GM19023 (cell line): ENCODE results near the gene ADPRH.
"Not testable (repeated sequence)": the region's sequence is repeated elsewhere in the genome, so short reads cannot be mapped to it uniquely, and the experiment has no call there.

Experiments used
- ATAC-seq: cut with Tn5 transposase; IDR thresholded peaks from one replicate; pipeline ENCODE4 v1.9.1; 2021; ENCODE audit warnings: mild to moderate bottlenecking, moderate library complexity; ENCODE audit not compliant: unreplicated experiment

The ADPRH gene

DNA sequence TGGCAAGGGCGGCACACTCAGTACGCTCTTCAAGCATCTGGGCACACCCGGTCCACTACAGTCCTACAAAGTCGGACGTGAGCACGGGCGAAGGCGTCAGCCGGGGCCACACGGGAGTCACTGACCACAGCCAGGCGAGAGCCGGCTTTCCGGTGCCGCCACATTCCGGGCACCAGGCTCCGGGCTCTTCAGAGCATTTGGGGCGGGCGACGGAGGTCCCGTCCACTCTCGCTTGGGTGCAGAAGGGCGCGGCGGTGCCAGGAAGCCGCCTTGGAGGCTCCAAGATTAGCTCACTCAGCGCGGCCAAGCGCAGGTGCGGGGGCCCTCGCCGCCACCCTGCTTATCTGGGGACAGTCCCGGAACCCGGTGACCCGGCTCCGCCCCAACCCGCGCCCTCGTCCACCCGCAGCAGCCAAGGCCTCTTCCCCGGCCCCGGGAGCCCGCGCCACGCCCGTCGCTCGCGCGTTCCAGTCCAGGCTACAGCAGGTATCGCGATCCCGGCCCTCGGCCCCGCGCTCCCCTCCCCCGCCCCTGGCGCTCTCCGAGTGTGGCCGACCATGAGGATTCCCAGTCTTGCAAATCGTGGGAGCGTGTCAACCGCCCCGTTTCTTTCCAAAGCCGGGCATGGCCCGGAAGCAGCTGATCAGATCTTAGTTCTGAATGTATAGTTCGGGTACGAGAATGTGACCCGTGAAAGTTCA is at the start of gene ADPRH:
TSS of gene ADPRH (plus strand) at position 127 of the 701 bp plus-strand sequence. CDS start 2,678 bp downstream, outside the sequence.
- peak; percentile 70 for ATAC-seq

DNA sequence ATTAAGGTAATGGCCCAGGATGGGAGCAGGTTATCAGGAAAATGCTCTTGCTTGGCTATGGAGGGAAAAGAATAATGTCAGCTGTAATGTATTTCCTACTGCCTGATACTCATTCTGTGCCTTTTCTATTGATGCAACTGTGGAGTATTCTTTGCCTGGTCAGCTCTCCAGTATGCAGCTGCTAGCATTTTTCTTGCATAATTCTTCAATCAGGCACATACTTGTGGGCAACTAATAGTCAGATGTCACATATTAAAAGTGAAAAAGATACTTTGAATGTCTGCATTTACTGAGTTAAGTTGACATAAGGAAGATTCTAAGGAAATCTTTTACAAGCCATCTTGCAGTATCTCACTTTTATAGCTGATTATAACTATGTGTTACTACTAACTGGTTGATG is 49.4 kb upstream of the ADPRH start:
- ATAC-seq, result no peak

DNA sequence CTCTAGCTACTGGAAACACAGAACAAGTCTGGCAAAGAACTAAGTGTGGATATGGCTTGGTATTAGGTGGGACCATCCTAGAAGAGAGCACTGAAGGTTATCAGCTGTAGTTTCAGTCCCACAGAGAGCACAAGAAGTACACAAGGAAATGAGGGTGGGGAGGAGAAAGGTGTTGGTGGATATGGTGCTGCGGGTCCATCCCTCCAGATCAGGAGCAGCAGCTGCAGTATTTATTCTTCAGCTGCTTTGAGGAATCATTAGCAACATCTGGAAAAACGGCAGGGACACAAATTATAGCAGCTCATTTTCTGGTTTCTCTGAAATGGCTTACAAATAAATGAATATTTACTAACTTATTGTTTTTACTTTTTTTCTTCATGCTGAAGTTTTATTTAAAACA is 48.8 kb upstream of the ADPRH start:
- ATAC-seq, result no peak

DNA sequence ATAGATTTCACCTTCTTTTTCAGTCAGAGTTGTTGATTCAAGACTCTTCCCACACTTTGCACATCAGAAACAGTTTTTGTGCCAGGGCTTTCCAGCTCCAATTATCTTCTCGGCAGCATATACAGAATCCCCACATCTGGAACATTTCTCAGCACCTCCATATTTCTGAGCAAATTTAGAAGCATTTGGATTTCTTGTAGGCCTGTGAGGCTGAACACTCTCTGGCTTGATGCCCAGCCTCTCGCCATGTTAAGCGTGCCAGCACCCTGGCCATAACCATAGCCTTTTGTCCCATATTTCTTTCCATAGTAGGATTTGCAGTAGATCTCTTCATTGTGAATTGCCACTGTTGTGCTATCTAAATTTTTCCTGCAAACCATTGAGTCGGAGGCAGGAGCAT is 48.1 kb upstream of the ADPRH start:
- ATAC-seq, result no peak

DNA sequence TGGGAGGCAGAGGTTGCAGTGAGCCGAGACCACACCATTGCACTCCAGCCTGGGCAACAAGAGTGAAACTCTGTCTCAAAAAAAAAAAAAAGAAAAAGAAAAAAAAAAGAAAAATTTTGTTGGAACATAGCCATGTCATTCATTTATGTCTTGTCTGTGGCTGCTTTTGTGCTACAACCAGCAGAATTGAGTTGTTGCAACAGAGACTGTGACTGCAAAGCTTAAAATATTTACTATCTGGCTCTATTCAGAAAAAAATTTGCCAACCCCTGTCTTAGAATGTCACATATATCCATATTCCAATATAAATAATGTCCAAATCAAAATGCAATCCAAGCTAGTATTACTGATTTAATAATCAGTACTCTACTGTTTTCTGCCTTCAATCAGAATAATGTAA is 45.0 kb upstream of the ADPRH start:
- no peak for ATAC-seq

DNA sequence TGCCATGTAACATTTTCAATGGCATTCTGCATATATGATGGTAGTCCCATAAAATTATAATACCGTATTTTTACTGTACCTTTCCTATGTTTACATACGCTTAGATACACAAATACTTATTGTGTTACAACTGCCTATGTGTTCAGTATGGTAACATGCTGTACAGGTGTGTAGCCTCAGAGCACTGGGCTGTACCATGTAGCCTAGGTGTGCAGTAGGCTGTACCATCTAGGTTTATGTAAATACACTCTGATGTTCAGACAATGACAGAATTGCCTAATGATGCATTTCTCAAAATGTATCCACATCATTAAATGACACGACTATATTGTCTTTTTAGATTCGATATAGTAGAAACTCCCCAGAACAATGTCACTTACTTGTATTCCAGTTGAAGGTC is 42.5 kb upstream of the ADPRH start:
- no peak for ATAC-seq

DNA sequence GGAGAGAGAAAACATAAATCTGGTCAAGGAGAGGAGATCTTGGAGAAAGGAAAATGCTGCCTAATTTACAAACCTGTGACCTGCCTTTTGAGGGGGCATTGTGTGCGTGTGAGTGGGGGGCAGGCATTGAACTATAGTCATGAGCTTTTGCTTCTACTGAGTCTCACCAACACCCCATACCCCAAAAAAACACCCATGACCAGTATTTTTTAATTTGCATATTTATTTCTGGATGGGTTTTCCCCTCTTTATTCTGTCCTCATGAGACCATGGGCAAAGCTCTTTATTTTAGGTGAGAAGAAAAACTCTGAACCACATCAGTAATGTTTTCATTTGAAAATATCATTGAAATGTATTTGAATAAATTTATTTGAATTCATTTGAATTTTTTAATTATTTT is 40.5 kb upstream of the ADPRH start:
- no peak for ATAC-seq

DNA sequence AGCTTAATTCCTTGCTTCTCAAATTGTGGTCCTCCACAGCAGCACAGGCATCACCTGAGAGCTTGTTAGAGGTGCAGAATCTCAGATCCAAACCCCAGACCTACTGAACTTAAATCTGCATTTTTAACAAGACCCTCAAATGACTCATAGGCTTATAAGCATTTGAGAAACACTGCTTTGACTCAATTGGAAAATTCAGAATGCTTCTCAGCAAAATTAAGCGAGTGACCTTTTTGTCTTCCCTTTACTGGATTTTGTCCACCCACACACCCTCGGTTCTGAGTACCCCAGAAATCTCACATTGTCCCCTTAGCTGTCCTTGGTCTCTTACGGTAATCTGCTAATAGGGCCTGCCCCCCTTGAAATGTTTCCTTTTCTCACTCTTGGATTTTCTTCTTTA is 37.7 kb upstream of the ADPRH start:
- ATAC-seq, result no peak

DNA sequence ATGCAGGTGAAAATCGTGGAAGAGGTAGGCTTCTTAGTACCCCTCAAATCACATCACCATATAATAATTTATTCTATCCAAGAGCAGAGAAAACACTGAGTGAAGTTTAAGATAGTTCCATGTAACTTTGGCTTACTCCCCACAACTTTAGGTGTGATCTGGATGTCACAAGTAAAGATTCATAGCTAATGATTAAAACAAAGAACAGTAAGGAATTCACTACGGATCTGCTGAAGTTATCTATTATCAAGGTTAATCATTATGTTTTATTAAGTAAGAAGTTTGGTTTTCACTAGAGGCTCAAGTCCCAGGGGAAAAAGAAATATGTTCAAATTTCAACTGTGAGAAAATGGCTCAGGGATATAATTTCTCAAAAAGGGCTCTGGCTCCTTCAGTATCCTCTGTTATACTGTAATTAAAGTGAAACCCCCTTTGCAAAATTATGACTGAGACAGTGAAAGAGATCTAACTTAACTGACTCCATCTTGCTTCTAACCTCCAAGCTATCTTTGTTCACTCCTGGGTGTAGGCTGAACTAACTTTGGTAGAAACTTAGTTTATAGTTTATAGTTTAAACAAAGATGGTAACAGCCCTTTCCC is 37.0 kb upstream of the ADPRH start:
- ATAC-seq, result no peak

DNA sequence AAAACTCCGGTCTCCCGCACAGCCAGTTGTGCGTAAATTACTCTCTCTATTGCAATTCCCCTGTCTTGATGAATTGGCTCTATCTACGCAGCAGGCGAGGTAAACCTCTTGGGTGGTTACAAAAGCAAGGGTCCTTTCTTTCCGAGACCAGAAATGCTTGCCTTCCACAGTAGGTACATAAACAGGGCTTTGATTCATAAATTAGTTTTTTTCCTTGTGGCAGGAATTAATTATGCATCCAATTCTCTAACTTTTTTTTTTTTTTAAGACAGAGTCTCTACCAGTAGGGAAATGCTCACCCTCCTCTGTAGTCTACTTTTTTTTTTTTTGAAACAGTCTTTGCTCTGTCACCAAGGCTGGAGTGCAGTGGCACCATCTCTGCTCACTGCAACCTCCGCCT is 36.1 kb upstream of the ADPRH start:
- no peak for ATAC-seq

DNA sequence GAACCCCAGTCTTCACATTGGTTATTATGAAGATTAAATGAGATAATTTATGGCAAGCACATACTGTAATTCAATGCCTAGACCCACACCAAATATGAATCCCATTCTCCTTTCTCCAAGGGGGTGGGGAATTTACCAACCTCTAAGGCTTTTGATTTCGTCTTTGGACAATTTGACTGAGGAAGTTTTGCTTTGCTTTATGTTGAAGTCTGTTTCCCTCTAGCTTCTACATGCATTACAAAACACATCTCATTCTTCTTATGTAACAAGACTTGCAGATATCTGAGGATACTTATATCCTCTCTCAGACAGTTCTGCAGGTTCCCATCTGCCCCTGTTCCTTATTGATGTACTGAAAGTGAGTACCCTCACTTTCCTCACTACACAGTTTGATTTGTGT is 32.1 kb upstream of the ADPRH start:
- no peak for ATAC-seq

DNA sequence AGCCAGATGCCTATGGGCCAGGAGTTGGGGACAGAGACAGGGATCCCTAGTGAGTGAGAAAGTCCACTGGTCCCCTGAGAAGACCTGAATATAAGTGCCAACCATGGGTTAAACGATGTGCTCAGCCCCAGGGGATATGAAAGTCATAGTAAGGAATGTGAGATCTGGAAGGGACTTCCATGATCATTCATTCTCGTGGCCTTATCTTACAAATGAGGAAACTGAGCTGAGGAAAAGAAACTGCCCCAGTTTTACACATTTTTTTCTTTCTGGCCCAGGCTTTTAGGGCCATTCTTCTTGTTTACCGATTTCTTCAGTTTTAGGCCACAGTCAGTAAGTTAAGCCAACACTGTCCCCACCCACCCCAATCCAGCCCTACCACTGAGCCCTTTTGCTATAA is 31.0 kb upstream of the ADPRH start:
- no peak for ATAC-seq

DNA sequence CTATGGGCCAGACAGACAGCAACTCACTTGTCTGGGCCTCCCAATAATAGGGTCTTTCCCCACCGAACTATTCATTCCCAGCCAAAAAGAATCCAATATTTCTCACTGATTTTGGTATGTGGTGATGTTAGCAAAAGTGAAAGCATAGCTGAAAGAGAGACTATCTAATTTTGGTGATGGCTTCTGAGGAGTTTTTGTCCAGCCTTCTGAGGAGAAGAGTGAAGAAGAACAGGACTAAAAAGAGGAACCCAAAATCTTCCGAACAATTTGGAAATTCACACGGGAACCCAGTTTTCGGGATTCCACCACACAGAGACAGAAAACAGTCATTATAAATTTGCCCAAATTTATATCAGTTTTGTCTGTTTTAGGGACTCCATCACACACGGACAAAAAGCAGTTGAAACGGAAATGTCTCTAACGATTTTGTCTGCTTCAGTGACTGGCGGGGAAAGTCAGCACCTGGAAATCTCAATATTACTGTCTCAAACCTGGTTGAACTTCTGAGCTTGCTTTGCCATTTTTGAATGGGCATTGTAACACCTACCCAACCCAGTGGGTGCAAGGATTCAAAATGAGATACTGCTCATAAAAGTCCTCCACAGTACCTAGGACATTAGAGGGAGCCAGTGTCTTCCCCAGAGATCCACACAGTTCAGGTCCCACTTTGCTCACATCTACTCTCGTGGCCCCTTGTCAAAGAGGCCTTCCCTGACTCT is 28.9 kb upstream of the ADPRH start:
- ATAC-seq, result no peak

DNA sequence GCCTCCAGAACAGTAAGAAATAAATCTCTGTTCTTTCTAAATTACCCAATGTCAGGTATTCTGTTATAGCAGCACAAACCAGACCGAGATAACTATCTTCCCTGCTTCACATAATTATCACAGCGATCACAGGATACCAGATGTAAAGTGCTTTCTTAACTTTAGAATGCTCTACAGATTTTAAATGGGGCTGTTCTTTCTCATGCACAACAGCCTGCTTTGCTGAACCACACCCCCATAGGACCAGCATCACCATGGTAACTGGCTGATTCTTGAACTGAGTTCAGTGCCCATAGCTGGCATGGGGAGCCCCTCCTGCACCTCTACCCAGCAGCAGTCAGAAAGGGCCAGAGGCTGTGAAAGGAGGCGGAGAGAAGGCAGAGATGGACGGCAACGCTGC is 27.7 kb upstream of the ADPRH start:
- ATAC-seq, result no peak

DNA sequence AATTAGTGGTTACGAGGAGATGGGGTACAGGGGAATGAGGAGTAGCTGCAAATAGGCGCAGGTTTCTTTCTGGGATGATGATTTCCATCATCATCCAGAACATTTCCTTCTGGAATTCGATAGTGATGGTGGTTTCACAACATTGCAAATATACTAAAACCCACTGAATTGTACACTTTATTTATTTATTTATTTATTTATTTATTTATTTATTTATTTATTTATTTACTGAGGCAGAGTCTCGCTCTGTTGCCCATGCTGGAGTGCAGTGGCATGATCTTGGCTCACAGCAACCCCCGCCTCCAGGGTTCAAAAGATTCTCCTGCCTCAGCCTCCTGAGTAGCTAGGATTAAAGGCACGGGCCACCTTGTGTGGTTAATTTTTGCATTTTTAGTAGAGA is 26.4 kb upstream of the ADPRH start:
- ATAC-seq, result not testable (repeated sequence)

DNA sequence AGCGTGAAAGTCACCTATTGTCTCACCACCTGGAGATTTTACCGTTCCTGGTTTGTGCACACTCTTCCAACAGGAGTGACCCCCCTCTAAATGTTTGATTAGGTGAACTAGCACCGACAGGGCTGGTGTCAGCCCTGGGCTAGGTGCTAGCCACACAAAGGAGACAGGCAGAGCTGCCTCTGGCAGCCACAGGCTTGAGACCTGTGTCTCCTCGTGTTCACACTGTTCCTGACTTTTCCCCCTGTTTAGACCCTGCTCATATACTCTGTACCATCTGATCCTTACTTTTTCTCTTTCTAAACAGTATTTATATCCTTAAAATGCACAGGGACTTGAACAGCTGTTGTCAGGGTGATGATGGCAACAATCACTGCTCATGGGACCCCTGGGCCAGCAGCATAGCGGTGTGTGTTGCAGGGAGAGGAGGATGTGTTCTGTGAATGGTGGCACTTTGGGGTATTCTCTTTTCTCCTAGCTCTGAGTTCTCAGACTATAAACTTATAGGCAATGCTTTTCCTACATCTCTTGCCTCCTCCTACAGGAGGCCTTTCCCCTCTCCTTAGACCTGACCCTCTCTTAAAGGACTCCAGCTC is 25.4 kb upstream of the ADPRH start:
- no peak for ATAC-seq

DNA sequence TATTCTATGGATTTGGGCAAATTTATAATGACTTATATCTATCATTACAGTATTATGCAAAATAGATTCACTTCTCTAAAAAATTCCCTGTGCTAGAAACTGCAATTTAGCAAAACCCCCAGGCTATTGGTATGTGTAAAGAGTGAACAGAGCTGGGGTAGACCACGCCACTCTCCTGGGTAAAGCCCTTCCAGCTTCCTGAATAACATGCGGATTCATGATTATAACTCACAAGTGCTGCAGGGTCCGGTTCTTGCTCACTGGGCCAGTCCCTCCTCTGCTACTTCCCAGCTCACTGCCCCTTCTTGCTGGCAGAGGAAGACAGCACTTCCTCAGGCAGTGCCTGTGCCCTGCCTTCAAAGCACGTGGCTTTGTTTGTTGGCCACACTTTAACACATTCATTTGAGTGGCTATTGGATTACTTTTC is 24.0 kb upstream of the ADPRH start:
- no peak for ATAC-seq

DNA sequence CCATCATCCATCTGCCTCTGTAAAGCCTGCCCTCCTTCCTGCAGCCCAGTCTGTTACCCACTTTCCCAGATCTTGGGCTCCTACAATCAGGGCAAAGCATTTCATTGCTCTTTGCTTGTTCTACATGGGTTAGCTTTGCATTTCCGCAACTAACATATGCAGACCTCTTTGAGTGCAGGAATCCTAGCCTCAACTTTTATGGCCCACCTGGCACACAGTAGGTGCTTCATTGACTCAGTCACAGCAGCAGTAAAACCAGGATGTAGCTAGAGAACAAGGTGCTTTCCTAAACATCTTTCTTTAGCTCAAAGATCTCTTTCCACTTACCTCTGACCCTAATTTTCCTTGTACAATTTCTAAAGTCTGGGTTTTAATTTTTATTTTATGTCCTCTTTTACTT is 23.4 kb upstream of the ADPRH start:
- no peak for ATAC-seq

DNA sequence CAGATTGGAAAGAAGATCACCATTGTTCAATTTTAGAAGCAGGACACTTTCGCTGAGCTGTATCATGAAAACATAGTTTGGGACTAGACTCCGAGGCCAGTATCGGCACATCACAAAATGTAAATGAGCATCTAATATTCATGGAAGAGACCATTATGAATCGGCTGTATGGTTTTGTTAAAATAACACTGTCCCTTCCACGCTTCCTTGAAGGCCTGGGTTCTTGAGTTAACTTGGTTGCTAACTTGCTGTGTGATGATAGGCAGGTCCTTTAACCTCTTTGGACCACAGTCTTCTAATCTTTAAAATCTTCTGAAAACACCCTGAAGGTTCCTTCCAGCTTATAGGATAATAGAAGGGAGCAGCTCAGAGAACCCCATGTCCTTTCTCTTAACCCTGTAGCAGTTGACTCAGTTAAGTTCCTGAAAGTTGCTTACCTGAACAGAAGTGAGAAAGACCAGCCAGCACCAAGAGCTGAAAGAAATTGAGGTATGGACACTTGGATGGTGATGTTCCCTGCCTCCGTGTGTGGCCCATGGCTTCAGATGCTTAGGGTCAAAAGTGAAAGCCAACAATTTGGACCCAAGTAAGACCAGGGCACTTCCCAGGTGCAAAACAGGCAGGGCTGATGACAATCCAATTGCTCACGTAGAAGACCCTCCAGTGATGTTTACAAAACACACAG is 22.0 kb upstream of the ADPRH start:
- no peak for ATAC-seq

DNA sequence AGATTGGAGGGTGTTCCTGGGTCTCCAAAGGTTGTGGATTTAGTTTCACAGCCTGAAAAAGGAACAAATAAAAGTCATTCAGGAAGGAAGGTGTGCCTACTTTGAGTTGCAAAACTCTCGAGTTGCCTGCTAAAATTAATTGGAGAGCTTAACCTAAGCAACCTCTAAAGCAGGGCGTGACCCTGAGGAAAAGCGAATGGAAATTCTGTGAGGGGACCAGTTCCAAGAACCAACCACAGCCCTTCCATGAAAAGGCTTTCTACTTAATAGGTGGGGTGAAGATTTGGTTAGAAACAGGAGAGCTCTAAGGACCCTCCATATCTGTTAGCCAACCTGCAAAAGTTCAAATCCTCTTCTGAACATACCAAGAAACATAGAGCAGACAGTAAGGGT is 21.4 kb upstream of the ADPRH start:
- no peak for ATAC-seq

DNA sequence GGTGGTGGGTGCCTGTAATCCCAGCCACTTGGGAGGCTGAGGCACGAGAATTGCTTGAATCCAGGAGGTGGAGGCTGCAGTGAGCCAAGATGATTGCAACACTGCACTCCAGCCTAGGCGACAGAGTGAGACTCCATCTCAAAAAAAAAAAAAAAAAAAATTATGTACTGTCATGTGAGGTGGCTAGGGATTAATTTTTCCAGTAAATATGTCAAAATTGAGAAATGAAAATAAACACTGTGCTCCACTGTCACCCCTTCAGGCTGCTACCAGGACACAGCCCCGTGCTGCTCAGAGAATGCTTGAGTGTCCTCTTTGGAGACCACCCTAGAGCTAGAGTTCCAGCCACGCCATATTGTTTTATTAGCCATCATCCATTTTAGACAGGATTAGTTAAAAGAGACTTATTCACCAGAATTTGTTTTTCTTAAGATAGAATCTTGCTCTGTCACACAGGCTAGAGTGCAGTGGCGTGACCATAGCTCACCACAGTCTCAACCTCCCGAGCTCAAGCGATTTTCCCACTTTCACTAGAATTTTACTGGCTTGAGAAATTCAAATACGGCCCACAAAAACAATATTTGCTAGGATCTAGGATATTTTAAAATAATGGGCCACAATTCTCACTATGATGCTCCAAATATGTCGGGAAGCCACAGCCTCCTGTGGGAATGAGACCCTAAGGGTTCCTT is 20.5 kb upstream of the ADPRH start:
- ATAC-seq, result no peak
